Measurements from ENCODE around the gene ABHD4.
"Not testable (repeated sequence)": the region's sequence is repeated elsewhere in the genome, so short reads cannot be mapped to it uniquely, and the experiment has no call there.

ABHD4 gene

DNA sequence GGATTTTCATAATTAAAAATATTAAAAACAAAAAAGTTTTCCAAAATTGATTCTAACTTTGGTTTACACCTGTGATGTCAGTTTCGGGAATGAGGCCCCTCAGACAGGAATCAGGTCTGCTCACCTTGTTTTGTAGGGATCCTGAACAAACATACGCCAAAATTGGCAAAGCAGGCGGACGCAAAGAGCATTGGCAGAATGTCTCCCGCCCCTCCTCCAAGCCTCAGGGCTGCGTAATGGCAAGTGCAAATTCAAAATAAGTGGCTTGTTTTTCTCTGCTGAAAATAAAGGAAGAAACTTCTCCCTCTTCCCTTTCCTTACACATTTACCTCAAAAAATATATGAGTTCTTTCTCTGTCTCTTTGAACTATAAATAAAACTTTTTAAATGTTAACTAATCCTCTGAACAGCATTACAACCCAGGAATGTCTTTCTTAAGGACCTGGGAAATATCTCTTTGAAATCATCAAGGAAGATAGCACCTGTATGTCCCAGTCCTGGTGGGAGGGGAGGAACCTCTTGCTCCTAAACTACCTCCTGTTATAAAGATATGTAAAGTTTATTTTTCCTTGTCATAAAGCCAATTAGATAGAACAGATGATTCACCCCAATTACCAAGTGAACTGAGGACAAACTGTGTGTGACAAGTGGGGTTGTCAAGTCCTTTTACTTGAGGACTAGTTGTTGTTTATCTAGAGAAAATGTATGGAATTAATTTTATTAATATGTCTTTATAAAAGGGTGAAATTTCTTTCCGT lies 29.6 kb downstream of the ABHD4 start:
- H3K4me3 ChIP-seq (ENCODE audit: low read depth, low read length), result no peak overlapping the region
- ChIA-PET POLR2A (no interaction called here), CTCF (no interaction called here)
- TF ChIP-seq, protein P1, sequence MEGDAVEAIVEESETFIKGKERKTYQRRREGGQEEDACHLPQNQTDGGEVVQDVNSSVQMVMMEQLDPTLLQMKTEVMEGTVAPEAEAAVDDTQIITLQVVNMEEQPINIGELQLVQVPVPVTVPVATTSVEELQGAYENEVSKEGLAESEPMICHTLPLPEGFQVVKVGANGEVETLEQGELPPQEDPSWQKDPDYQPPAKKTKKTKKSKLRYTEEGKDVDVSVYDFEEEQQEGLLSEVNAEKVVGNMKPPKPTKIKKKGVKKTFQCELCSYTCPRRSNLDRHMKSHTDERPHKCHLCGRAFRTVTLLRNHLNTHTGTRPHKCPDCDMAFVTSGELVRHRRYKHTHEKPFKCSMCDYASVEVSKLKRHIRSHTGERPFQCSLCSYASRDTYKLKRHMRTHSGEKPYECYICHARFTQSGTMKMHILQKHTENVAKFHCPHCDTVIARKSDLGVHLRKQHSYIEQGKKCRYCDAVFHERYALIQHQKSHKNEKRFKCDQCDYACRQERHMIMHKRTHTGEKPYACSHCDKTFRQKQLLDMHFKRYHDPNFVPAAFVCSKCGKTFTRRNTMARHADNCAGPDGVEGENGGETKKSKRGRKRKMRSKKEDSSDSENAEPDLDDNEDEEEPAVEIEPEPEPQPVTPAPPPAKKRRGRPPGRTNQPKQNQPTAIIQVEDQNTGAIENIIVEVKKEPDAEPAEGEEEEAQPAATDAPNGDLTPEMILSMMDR (IDR thresholded peaks at IDR 0.05; ENCODE audit: insufficient read depth, low read length, missing control alignments), result no peak
- no peak for DNase-seq (ENCODE audit: low read depth, low spot score)

- TF ChIP-seq, protein P1 (IDR thresholded peaks at IDR 0.05; ENCODE audit: insufficient read depth, low read length, missing control alignments), result no peak
- DNase-seq (ENCODE audit: low read depth, low spot score), result no peak
- ChIA-PET POLR2A (no interaction called here), CTCF (interaction anchor here (1.1 to 2.7 kb wide), 3 partner anchors 16 to 32 kb away, joined by 3 to 12 read pairs (median 3); partner anchors contain the start of gene OR6J1)
- H3K4me3 ChIP-seq (ENCODE audit: low read depth, low read length), result no peak overlapping the region
These were observed 31.3 kb downstream of the ABHD4 start for GRCh38 chr14:22629361-22629760.

DNA sequence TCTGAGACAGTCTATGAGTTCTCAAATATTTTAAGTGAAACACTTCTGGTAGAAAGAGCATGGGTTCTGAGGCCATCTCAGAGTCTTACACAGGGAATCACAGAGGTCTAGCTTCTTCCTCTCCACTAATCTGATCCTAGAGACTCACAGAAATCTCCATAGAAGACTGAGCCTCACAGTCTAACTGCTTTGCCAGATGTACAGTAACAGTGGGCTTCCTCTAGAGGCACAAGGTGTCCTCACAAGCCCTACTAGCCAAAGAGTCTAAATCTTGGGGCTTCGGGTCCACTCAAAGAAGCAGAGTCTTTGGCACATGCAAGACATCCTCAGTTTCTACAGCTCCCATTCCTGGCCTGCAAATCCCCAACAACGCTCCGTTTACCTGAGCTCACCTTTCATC lies 32.0 kb downstream of the ABHD4 start:
- H3K4me3 ChIP-seq (ENCODE audit: low read depth, low read length), result no peak overlapping the region
- no peak for DNase-seq (ENCODE audit: low read depth, low spot score)
- CTCF ChIA-PET, result interaction anchor here (1.1 to 2.7 kb wide), 3 partner anchors 15 to 33 kb away, joined by 3 to 12 read pairs (median 3); partner anchors contain the start of gene OR6J1
- POLR2A ChIA-PET, result interaction anchor here (1.4 kb wide), 1 partner anchor 12 kb away, joined by 4 read pairs; no protein-coding TSS in a partner anchor
- TF ChIP-seq, protein P1 (IDR thresholded peaks at IDR 0.05; ENCODE audit: insufficient read depth, low read length, missing control alignments), result no peak

DNA sequence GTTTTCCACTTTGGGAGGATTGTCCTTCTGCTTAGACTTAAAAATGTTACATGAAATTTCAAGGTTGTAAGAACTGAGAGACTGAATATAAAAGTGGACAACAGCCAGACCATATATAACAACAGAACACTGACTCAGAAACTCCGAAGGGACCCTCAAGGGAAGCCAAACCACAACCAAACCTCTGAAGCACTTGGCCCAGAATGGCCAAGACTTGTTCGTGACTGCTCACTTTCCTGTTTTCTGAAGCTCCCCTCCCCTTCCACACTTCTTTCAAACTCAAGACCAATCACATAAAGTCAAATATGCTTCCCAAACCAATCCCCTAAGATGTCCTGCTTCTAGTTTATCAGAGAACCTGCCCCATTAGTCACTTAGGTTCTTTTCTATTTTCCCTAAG lies 32.4 kb downstream of the ABHD4 start:
- H3K4me3 ChIP-seq (ENCODE audit: low read depth, low read length), result no peak overlapping the region
- DNase-seq (ENCODE audit: low read depth, low spot score), result peak; percentile 72
- ChIA-PET POLR2A (interaction anchor here (1.4 kb wide), 1 partner anchor 12 kb away, joined by 4 read pairs; no protein-coding TSS in a partner anchor), CTCF (interaction anchor here (1.1 to 2.7 kb wide), 3 partner anchors 15 to 33 kb away, joined by 3 to 12 read pairs (median 3); partner anchors contain the start of gene OR6J1)
- TF ChIP-seq, protein P1 (IDR thresholded peaks at IDR 0.05; ENCODE audit: insufficient read depth, low read length, missing control alignments), result no peak

DNA sequence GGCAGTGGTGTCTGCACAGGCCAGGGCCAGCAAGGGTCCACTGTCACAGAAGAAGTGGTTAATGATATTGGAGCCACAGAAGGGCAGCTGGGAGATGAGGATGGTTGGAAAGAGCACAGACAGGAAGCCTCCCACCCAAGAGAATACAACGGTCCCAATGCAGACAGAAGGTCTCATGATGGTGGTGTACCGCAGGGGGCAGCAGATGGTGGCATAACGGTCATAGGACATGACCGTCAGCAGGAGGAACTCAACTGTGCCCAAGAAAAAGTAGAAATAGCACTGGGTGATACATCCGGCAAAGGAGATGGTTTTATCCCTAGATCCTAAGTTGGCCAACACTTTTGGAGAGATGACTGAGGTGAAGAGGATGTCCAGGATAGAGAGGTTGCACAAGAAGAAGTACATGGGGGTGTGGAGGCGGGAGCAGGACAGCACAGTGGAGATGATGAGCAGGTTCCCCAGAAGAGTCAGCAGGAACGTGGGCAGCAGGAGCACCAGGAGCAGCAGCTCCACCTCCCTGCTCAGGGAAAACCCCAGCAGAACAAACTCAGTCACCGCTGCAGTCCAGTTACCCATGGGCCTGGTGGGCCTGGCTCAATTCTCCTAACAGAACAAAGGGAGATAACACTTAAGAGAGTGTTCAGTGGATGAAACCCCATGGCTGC lies 36.3 kb downstream of the ABHD4 start:
- DNase-seq (ENCODE audit: low read depth, low spot score), result no peak
- TF ChIP-seq, protein P1 (IDR thresholded peaks at IDR 0.05; ENCODE audit: insufficient read depth, low read length, missing control alignments), result no peak
- CTCF ChIA-PET, result interaction anchor here (0.5 to 1.0 kb wide), 2 partner anchors 8 to 64 kb away, joined by 3 read pairs; no protein-coding TSS in a partner anchor
- POLR2A ChIA-PET, result interaction anchor here (0.8 kb wide), 1 partner anchor 45 kb away, joined by 3 read pairs; the partner anchor contains the start of gene DAD1
- no peak overlapping the region for H3K4me3 ChIP-seq (ENCODE audit: low read depth, low read length)

DNA sequence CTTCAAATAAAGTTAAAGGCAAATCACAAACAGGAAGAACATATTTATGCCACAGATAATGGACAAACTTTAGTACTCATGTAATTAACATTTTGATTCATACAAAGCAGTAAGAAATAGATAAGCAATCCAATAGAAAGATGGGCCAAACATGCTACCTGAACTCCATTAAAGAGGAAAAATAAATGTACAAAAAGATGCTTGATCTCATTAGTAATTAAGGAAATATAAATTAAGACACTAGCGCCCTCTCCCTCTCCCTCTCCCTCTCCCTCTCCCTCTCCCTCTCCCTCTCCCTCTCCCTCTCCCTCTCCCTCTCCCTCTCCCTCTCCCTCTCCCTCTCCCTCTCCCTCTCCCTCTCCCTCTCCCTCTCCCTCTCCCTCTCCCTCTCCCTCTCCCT lies 37.9 kb downstream of the ABHD4 start:
- H3K4me3 ChIP-seq (ENCODE audit: low read depth, low read length); POLR2A ChIA-PET; DNase-seq (ENCODE audit: low read depth, low spot score): not testable (repeated sequence)
- CTCF ChIA-PET, result interaction anchor here (0.8 to 1.0 kb wide), 2 partner anchors 15 to 17 kb away, joined by 3 to 4 read pairs; no protein-coding TSS in a partner anchor
